ENCODE results near the gene PKP1.

The PKP1 gene

DNA sequence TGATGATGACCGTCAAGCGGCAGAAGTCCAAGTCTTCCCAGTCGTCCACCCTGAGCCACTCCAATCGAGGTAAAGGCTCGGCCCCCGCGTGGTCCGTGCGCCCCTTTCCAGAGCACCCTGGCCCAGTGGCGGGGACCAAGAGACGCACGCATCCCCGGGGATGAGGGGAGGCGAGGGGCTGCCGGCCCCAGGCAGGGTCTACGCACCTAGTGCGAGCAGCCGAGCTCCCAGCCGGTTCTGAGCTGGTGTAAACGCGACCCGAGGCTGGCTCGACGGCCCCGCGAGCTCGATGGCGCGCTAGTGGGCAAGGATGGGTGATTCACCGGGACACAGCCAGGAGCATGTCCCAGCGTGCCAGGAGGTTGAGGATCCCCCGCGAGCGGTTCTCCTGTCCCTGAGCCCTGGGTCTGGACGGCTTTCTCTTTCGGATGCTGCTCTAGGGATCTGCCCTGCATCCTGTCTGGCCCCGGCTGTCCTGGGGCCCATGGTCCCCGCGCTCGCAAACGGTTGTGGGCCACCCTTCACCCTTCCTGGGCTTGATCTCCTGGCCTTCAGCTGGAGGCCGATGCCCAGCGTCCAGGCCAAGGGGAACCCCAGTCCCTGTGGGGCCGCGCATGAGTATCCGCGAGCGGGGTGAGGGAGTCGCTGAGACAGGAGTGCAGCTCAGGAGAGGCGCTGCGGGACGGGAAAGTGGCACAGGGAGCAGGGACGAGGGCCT lies 689 bp downstream of the PKP1 start:
- DNase-seq: no peak

DNA sequence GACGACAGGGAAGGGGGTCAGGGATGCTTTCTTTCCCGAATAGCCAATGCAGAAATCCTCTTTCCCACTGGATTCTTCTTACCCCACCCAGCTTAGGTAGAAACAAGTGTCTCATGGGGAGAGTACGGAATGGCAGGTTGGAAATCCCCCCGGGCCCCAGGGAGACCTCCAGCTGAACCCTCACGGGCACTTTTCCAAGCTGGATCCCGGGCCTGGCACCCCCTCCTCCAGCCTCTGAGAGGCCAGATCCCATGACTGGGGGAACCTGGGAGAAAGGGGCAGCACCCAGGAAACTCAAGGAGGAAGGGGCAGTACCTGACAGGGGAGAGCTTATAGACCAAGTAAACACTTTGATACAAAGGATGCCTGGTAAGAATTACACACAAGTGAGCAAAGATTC lies 1.3 kb downstream of the PKP1 start:
- no peak for DNase-seq

DNA sequence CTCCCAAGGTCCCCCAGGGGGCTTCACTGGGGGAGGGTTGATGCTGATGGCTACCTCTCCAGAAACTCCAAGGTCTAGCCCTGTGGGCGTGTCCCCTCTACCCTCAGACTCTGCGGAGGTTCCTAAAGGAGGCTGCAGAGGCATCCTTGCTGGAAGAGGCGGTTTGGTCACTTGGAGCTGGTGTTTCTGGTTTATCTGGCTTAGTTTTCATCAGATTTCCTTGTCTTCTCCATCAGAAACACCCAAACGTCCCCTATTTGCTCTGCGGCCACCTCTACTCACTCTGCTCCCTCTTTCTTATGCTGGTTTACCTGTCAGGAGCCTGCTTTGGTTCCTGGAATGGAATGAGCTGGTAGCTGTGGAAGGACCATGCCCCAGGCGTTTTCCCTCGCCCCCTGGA lies 2.5 kb downstream of the PKP1 start:
- DNase-seq: no peak

DNA sequence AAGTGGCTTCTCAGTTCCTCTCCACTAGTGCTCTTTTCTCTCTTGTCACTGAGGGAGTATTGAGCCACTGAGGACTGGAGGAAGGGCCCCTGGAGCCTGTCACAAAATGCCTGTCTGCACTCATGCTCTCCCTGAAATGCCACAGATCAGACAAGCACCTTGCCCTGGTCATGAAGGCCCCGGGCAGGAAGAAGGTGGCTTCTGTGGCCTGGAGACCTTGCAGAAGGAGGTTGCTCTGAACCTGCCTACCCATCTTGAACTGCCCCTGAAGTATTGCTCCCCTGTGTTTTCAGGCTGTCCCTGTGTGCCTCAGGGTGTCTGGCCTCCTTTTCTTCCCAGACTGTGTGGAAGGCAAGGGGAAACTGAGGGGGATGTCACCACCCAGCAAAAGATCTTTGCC lies 3.1 kb downstream of the PKP1 start:
- DNase-seq: no peak

GRCh38 chr1:201288007-201288406 lies 4.7 kb downstream of the PKP1 start:
- no peak for DNase-seq

DNA sequence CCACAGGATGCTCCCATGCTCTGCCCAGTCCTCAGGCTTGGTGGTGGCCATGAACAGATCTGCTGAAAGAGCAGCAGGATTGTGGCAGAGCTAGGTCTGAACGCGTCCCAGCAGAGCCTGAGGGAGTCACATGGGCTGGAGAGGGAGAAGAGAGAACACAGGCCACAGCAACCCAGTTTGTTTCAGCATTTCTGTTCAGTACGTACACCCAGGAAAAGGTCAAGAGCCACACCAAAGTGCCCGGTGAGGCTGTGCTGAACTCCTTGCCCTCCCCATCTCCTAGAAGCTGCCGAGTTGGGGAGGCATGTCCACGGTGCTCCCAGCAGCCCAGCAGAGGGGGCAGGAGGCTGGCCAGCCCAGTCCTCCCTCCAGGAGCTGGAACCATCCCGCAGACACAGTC lies 5.5 kb downstream of the PKP1 start:
- no peak for DNase-seq

- no peak for DNase-seq
Observed at GRCh38 chr1:201290551-201290950, 7.2 kb downstream of the PKP1 start.

DNA sequence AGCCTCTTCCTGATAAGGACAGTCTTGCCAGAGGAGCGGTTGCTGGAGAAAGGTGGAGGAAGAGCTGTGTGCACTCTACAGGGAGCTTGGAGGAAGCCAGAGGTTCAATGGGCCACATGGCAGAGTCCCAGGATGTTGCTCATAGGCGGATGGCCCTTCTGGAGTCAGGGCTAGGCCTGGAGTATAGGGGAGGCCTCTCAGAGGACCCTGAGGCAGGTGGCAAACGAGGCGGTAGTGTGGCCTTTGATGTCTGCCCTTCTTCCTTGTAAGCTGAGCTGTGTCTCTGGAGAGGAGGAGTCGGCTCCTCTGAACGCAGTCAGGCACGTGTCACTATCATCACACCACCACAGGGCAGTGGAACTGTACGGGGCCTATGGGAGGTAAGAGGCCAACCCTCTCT lies 8.6 kb downstream of the PKP1 start:
- DNase-seq: peak; percentile 66

DNA sequence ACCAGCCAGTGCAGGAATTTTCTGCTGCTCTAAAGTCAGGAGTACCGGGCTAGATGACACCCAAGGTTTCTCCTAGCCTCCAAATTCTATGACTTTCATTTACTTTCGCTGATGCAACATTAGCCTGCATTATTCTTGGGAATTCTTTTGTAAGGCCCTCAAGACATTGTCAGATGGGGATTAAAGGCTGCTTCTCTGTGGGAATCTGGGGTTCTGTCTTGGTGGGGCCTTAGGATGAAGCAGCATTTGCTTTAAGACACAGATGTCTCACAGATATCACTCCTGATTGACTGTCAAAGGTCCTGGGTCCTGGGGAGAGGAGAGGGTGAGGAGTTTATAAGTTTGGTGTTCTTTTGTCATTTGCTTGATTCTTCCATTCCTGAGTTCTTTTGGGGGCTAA lies 11.6 kb downstream of the PKP1 start:
- no peak for DNase-seq

GRCh38 chr1:201295346-201295745 lies 12.0 kb downstream of the PKP1 start:
- no peak for DNase-seq

GRCh38 chr1:201295861-201296260 lies 12.6 kb downstream of the PKP1 start:
- no peak for DNase-seq

- DNase-seq: no peak
Observed at GRCh38 chr1:201296352-201296751, 13.0 kb downstream of the PKP1 start.

DNA sequence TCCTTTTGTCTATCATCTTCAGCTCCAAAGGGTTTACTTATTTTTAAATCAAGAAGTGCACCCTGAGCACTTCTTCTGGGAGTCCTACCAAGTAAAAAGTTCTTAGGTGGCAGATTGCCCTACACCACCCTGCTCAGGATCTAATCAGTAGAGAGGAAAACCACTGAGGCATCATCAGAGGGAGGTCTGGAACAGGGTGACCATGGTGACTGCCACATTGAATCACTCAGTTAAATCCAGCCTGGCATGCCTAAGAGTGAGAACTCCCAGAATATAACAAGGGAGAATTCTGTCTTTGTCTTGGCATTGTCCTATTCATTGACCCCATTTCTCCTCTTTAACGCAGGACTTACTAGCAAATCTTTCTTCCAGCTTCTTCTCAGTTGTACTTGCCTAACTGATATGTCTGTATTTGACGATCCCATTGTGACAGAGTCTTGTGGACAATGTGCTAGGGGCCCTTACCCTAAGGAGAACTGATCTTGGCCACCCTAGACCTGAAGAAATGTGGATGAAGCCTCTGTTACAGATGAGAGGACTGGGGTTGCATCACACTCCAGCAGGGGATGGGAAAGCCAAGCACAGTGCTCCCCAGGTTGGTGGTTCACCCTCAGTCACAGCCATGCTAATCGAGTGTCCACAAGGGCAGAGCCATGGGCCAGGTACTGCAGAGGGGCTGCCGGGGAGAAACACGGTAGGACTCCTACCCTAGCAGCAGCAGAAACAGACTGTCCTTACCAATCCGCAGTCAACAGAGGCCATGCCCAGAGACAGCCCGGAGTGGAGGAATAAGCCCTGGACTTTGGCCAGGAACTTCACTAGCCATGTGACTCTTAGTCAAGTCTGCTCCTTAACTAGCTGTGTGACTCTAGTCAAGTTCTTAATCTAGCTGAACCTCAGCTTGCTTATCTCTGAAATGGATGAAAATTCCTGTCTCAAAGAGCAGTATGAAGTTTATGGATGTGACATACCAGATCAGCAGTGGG lies 15.4 kb downstream of the PKP1 start:
- peak; percentile 21 for DNase-seq

GRCh38 chr1:201299968-201300367 lies 16.7 kb downstream of the PKP1 start:
- DNase-seq: peak; percentile 27

DNA sequence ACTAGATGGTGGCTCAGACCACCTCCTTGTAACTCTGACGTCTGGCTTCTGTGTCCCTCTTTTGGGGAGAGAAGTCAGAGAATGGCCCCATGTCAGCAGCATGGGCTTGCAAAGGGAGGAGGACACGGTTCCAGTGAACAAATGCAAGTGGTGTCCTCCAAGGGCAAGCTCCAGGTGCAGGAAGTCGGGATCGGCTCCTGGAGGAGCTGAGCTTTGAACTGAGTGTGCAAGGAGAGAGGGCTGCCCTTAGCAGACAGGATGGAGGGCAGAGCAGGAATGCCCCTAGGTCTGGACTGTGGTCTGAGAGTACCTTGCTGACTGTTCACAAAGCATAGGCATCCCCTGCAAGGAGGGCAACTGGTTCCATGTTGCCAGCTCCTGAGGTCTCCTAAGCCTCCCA lies 17.3 kb downstream of the PKP1 start:
- DNase-seq: no peak

GRCh38 chr1:201302163-201303152 lies 19.2 kb downstream of the PKP1 start:
- no peak for DNase-seq

GRCh38 chr1:201304126-201304525 lies 20.8 kb downstream of the PKP1 start:
- DNase-seq: no peak

DNA sequence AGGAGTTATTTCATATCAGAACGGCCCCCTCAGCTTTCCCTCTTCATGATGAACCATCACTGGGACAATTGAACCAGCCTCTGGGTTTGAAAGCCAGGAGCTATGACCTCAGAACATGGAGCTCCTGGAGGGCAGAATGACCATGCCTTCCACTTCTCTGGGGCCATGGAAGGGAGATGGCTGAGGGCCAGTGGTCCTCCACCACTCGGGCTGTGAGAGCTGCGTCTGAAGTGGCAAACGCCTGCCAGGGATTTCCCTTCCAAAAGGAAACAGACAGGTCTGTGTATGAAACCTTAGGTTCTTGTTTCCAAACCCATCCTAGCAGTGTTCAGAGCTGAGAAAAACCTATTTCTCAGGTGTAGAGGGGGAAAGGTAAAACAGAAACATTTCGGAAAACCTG lies 22.5 kb downstream of the PKP1 start:
- DNase-seq: no peak

DNA sequence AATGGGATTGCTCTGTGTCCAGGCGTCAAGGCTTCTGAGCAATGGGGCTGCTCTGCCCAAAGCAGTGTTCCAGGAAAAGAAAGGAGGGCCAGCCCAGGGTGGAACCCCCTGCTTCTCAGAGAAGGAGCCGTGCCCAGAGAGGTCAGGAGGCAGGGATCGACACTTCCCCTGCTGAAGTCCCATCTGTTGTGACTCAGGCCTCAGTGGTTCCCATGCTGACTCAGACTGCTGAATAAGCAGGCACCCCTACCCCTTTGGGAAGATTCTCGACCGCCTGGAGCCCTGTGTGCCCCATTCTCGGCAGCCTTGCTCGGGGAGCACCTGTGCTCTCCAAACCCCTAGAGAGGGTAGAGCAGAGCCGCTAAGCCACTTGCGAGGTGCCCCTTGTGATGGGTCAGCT lies 23.9 kb downstream of the PKP1 start:
- DNase-seq: no peak

GRCh38 chr1:201307760-201308499 lies 24.6 kb downstream of the PKP1 start:
- peak; percentile 78 for DNase-seq

DNA sequence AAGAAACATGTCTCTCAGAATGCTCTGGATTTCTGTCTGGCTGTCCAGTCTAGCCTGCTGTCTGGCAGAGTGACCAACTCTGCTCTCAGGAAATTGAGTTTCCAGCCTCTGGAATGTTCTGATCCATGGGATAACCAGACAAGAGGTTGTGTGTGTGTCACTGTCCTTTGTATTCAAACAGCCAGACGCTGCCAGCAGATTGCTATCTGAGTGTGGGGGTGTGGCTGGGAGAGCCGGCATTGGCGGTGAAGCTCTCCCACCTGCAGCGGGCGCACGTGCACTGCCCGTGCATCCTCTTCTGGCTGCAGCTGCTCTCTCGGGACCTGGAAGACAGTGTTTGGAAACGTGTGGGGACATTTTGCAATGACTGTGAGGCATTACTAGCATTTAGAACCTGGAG lies 26.1 kb downstream of the PKP1 start:
- DNase-seq: peak; percentile 97
